Kidney (tissue), 14 donors: ENCODE results near the gene AHR. TPM values are rescaled to one million over a fixed set of nuclear protein-coding genes. Genes with fewer than 3 reads are reported as not detected.

Experiments used
- DNase-seq, 5 donors: peaks; one replicate each; pipeline ENCODE4 v3.0.0-alpha.2; 2013 to 2020
- FAIRE-seq: peaks from 2 replicates; lab custom pipeline; 2012; peaks lifted over from hg19 to GRCh38; lab: Jason Lieb, UNC
- H3K27ac ChIP-seq, 2 donors: one replicate each; pipeline ENCODE4 v1.7.0; 2013; ENCODE audit warnings: low read depth in 2 of 2, low read length in 2 of 2, inconsistent platforms in 1 of 2
- H3K27me3 ChIP-seq: one replicate; pipeline ENCODE4 v1.7.1; 2013; ENCODE audit warnings: low read length, inconsistent platforms; ENCODE audit not compliant: control insufficient read depth, insufficient read depth
- H3K36me3 ChIP-seq, 3 donors: one replicate each; pipeline versions ENCODE4 v1.7.0 to v1.7.1; 2013; ENCODE audit warnings: low read length in 3 of 3, control low read depth in 1 of 3, inconsistent platforms in 1 of 3; ENCODE audit not compliant: insufficient read depth in 3 of 3, control insufficient read depth in 2 of 3
- H3K4me1 ChIP-seq, 3 donors: one replicate each; pipeline versions ENCODE4 v1.7.0 to v1.7.1; 2013; ENCODE audit warnings: low read length in 3 of 3, inconsistent platforms in 1 of 3, low read depth in 1 of 3; ENCODE audit not compliant: control insufficient read depth in 2 of 3, insufficient read depth in 2 of 3
- H3K4me3 ChIP-seq, 3 donors: one replicate each; pipeline versions ENCODE4 v1.7.0 to v1.8.1; 2013; ENCODE audit warnings: low read length in 3 of 3, control low read depth in 1 of 3, inconsistent platforms in 1 of 3
- H3K9ac ChIP-seq, 3 donors: one replicate each; pipeline versions ENCODE4 v1.7.0 to v1.7.1; 2013; ENCODE audit warnings: low read length in 3 of 3, control low read depth in 1 of 3, inconsistent platforms in 1 of 3
- H3K9me3 ChIP-seq, 3 donors: one replicate each; pipeline versions ENCODE4 v1.7.0 to v1.7.1; 2013; ENCODE audit warnings: low read length in 3 of 3, control low read depth in 1 of 3, inconsistent platforms in 1 of 3; ENCODE audit not compliant: control insufficient read depth in 2 of 3, insufficient read depth in 1 of 3
- CTCF ChIP-seq: IDR thresholded peaks from 3 replicates; pipeline ENCODE4 v1.5.1; 2012; ENCODE audit warnings: mild to moderate bottlenecking, moderate library complexity, borderline replicate concordance; ENCODE audit not compliant: insufficient read depth; ENCODE audit errors: extremely low read depth
- intact Hi-C: fragments of 100-400 bp; cut with DNase I; formaldehyde crosslinking; loops from one replicate; pipeline ENCODE4 v1.11.1; 2022
- polyA plus RNA-seq: library from polyadenylated mRNA; stranded (reverse); fragments of 350-450 nt; fragmentation: Illumina TruSeq; extraction: RNeasy Lipid Tissue Mini Kit (QIAGEN cat#74804); gene quantifications from one replicate; pipeline ENCODE4 v1.2.3, GENCODE V29; 2014; ENCODE audit warnings: low read depth, low replicate concordance; ENCODE audit not compliant: insufficient read depth
- total RNA-seq: library from RNA; stranded (reverse); fragmentation: NEBNext Ultra II Directional; extraction: Animal tissue kit (Norgen Biotek cat#: 25700); gene quantifications from one replicate; pipeline ENCODE4 v1.2.1, GENCODE V29; 2021
- donor health status: control.
- donor health status: control.
- donor health status: control.
- donor health status: control.
- donor health status: control.
- donor health status: DM: yes; HTN: yes; CAD: no.
- donor health status: Normal renal cell carcinoma (clear cell type).

The AHR gene
- total and polyA plus RNA-seq, 2 donors from 2014 or later = 3.0 to 101 TPM

- Histone ChIP-seq H3K9me3 (no peaks in the 10 kb centered on the region), H3K27ac (no peak overlapping the region), H3K9ac (no peak overlapping the region), H3K36me3 (no peaks in the 10 kb centered on the region), H3K4me1 (peaks cover 0 to 20% (median 0%) of the 10 kb centered on the region in 3 donors), H3K4me3 (no peak overlapping the region), H3K27me3 (no peaks in the 10 kb centered on the region)
- no peak for TF ChIP-seq CTCF
- FAIRE-seq = no peak
- no peak for DNase-seq
- intact Hi-C loops = no loop called here
Measured at GRCh38 chr7:17384400-17384799, 85.9 kb downstream of the AHR start.

- no peaks in the 10 kb centered on the region for H3K27me3 ChIP-seq
- H3K9ac ChIP-seq = no peak overlapping the region
- DNase-seq (no peak), FAIRE-seq (no peak)
- no peaks in the 10 kb centered on the region for H3K9me3 ChIP-seq
- no peak overlapping the region for H3K27ac ChIP-seq
- intact Hi-C loops = no loop called here
- H3K4me1 ChIP-seq = peaks cover 0 to 17% (median 0%) of the 10 kb centered on the region in 3 donors
- no peak for TF ChIP-seq CTCF
- no peaks in the 10 kb centered on the region for H3K36me3 ChIP-seq
- H3K4me3 ChIP-seq = no peak overlapping the region
Measured at GRCh38 chr7:17385612-17386011, 87.2 kb downstream of the AHR start.

GRCh38 chr7:17390392-17390791 lies 91.9 kb downstream of the AHR start:
- FAIRE-seq = no peak
- H3K9me3 ChIP-seq = peaks cover 0 to 6% (median 0%) of the 10 kb centered on the region in 3 donors
- intact Hi-C loops = no loop called here
- no peak overlapping the region for H3K9ac ChIP-seq
- H3K27ac ChIP-seq = no peak overlapping the region
- no peak overlapping the region for H3K4me3 ChIP-seq
- no peaks in the 10 kb centered on the region for H3K36me3 ChIP-seq
- no peak for DNase-seq
- H3K4me1 ChIP-seq = no peaks in the 10 kb centered on the region
- H3K27me3 ChIP-seq = no peaks in the 10 kb centered on the region
- TF ChIP-seq CTCF = no peak

- no peak overlapping the region for H3K4me3 ChIP-seq
- intact Hi-C loops = no loop called here
- TF ChIP-seq CTCF = no peak
- H3K27me3 ChIP-seq = no peaks in the 10 kb centered on the region
- DNase-seq (no peak), FAIRE-seq (no peak)
- H3K36me3 ChIP-seq = no peaks in the 10 kb centered on the region
- no peaks in the 10 kb centered on the region for H3K4me1 ChIP-seq
- H3K9me3 ChIP-seq = peaks cover 0 to 6% (median 0%) of the 10 kb centered on the region in 3 donors
- no peak overlapping the region for H3K27ac ChIP-seq
- H3K9ac ChIP-seq = no peak overlapping the region
Measured at GRCh38 chr7:17391366-17391765, 92.9 kb downstream of the AHR start.
